Measurements from ENCODE around the gene SNX5.

DNA sequence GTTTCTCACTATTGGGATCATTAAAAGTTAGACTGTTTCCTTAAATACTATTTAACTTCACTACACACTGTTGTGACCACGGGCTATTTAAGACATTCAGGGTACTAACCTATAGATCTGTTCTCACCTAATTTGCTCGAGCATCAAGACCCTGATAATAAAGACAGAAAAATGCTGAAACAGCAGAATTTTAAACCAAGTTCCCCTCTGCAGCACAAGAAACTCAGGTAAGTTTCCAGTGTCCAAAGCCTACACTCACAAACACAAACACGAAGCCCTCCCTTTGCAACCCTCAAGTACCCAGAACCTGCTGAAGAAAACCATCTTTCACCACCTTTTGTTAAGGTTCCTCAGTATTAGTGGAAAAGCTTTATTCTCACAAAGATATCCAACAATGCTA is 4.0 kb downstream of the SNX5 start:
- TF ChIP-seq POLR2A (IDR thresholded peaks at IDR 0.05; ENCODE audit: low read depth, low read length) (no peak; the same call in 1 of the 2 replicates), POU2F2 (IDR thresholded peaks at IDR 0.05; ENCODE audit: low read depth, low read length) (no peak), TAF1 (IDR thresholded peaks at IDR 0.05; ENCODE audit: low read depth, low read length) (no peak)

Measured in GM12891 (cell line).